HUES64 (cell line): Measurements from ENCODE around the gene SLC22A15.

Experiments used
- H3K27ac ChIP-seq: 2 replicates; pipeline ENCODE4 v1.7.0; 2013; ENCODE audit warnings: low read depth, low read length, inconsistent platforms
- H3K27me3 ChIP-seq: 2 replicates; pipeline ENCODE4 v1.6.1; 2013; ENCODE audit warnings: mild to moderate bottlenecking, low read length; ENCODE audit not compliant: insufficient read depth
- H3K36me3 ChIP-seq: 2 replicates; pipeline ENCODE4 v1.6.1; 2013; ENCODE audit warnings: mild to moderate bottlenecking, low read length; ENCODE audit not compliant: insufficient read depth
- H3K4me1 ChIP-seq: 2 replicates; pipeline ENCODE4 v1.6.1; 2013; ENCODE audit warnings: mild to moderate bottlenecking, low read length, moderate library complexity; ENCODE audit not compliant: insufficient read depth
- H3K4me3 ChIP-seq: 2 replicates; pipeline ENCODE4 v1.5.1; 2013; ENCODE audit warnings: mild to moderate bottlenecking, low read length, moderate library complexity
- H3K9ac ChIP-seq: 2 replicates; pipeline ENCODE4 v1.6.1; 2013; ENCODE audit warnings: mild to moderate bottlenecking, low read depth, low read length
- H3K9me3 ChIP-seq: 2 replicates; pipeline ENCODE4 v1.6.1; 2013; ENCODE audit warnings: low read depth, low read length; ENCODE audit not compliant: insufficient read depth
- WGBS: fragments of 150-250, 120-280 bp; methylation state at CpG from one replicate; pipeline ENCODE4 v1.1.7; 2013; ENCODE audit warnings: missing lambda C conversion rate; 5-methylcytosine and 5-hydroxymethylcytosine counted together

The SLC22A15 gene

GRCh38 chr1:116104667-116105066, 128.4 kb downstream of the SLC22A15 start:
- Histone ChIP-seq H3K27ac (no peak overlapping the region), H3K9ac (no peak overlapping the region), H3K9me3 (no peaks in the 10 kb centered on the region), H3K4me1 (no peaks in the 10 kb centered on the region), H3K27me3 (no peaks in the 10 kb centered on the region), H3K4me3 (no peak overlapping the region), H3K36me3 (no peaks in the 10 kb centered on the region)
- WGBS: 91% methylated on average over 3 of the region's 3 CpGs

DNA sequence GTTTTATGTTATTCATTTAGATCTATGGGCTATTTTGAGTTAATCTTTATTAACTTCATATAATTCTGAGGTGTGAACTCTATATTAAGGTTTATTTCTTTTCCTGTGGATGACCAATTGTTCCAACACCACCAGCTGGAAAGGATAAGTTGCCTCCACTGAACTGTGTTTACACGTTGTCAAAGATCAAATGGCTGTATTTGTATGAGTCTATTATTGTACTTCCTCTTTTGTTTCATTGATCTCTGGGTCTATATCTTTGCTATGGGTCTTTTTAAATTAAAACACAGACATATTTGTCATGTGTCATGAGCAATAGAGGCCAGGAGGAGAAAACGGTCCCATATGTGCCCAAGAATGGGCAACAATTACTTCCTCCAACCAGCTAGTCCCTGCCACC, 129.7 kb downstream of the SLC22A15 start:
- WGBS: 94% methylated on average over 2 of the region's 2 CpGs
- no peak overlapping the region for H3K27ac ChIP-seq
- H3K4me3 ChIP-seq: no peak overlapping the region
- H3K27me3 ChIP-seq: no peaks in the 10 kb centered on the region
- H3K9me3 ChIP-seq: no peaks in the 10 kb centered on the region
- H3K4me1 ChIP-seq: peaks cover 6% of the 10 kb centered on the region; the same call in 1 of the 2 replicates
- no peaks in the 10 kb centered on the region for H3K36me3 ChIP-seq
- H3K9ac ChIP-seq: no peak overlapping the region

DNA sequence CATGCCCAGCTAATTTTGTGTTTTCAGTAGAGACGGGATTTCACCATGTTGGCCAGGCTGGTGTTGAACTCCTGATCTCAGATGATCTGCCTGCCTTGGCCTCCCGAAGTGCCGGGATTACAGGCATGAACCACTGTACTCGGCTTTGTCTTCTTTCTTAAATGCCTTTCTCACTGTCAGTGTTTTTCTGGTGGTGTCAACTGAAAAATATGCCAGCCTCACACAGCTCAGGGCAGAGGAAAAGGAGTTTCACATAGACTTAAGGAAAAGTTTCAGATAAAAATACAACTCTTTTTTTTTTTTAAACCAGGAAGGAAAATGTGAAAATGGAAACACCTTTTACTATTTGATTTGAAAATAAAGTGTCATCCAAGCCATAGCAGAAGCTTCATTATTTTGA, 130.3 kb downstream of the SLC22A15 start:
- Histone ChIP-seq H3K9me3 (no peaks in the 10 kb centered on the region), H3K4me1 (peaks cover 8% of the 10 kb centered on the region; the same call in 1 of the 2 replicates), H3K27ac (no peak overlapping the region), H3K36me3 (no peaks in the 10 kb centered on the region), H3K9ac (no peak overlapping the region), H3K27me3 (no peaks in the 10 kb centered on the region), H3K4me3 (no peak overlapping the region)
- 94% methylated on average over 4 of the region's 4 CpGs for WGBS

- peaks cover 8% of the 10 kb centered on the region; the same call in 1 of the 2 replicates for H3K4me1 ChIP-seq
- WGBS: 89% methylated on average over 4 of the region's 4 CpGs
- no peak overlapping the region for H3K9ac ChIP-seq
- no peaks in the 10 kb centered on the region for H3K36me3 ChIP-seq
- H3K27me3 ChIP-seq: no peaks in the 10 kb centered on the region
- no peak overlapping the region for H3K27ac ChIP-seq
- H3K4me3 ChIP-seq: no peak overlapping the region
- H3K9me3 ChIP-seq: no peaks in the 10 kb centered on the region
Observed at GRCh38 chr1:116107371-116107770, 131.1 kb downstream of the SLC22A15 start.

GRCh38 chr1:116110567-116111523, 134.5 kb downstream of the SLC22A15 start, which contains the start of gene MAB21L3:
Gene MAB21L3 (plus strand): TSS chr1:116111399. CDS start chr1:116112616, 1,217 bp downstream.
- Histone ChIP-seq H3K27ac (no peak within 1 kb of the TSS), H3K36me3 (no peaks in the 10 kb centered on the region), H3K27me3 (no peaks in the 10 kb centered on the region), H3K9ac (no peak within 1 kb of the TSS), H3K9me3 (no peaks in the 10 kb centered on the region), H3K4me3 (no peak within 1 kb of the TSS), H3K4me1 (peaks cover 8% of the 10 kb centered on the region; the same call in 1 of the 2 replicates)
- 89% methylated on average over 12 of the region's 12 CpGs for WGBS

GRCh38 chr1:116111524-116112021, 135.3 kb downstream of the SLC22A15 start:
- H3K9me3 ChIP-seq: no peaks in the 10 kb centered on the region
- H3K9ac ChIP-seq: no peak overlapping the region
- peaks cover 8% of the 10 kb centered on the region; the same call in 1 of the 2 replicates for H3K4me1 ChIP-seq
- no peaks in the 10 kb centered on the region for H3K36me3 ChIP-seq
- no peak overlapping the region for H3K4me3 ChIP-seq
- no peak overlapping the region for H3K27ac ChIP-seq
- H3K27me3 ChIP-seq: no peaks in the 10 kb centered on the region
- 88% methylated on average over 11 of the region's 11 CpGs for WGBS

DNA sequence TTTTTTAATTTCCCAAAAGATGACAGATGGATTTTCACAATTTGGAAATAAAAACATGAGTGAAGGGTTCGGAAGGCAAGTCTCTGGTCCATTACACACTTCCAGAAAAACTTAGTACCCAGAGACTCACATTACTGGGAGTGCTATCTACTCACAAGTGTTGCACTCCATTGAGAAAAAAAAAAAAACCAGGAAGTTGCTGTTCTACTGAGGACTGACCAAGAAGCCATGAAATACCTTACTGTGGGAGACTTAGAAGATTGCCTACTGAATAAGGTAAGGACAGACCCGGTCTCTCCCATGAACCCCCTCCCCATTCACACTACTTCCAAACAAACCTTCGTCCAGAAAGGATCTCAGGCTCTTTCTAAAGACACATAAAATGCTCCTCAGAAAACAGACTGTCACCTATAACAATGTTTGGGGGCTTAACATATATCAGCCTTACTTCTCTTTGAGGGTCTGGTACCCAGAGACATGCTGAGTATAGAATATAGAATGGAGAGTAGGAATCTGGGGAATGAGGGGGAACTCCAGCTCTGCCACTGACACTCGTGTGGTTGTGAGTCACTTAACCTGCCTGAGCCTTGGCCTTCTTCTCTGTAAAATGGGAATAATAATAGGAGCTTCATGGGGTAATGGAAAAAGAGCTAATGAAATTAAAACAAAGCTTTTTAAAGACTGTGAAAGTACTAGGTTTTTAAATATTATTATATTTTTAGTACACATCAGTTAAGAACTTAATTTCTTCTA, 136.3 kb downstream of the SLC22A15 start:
- no peaks in the 10 kb centered on the region for H3K36me3 ChIP-seq
- no peaks in the 10 kb centered on the region for H3K27me3 ChIP-seq
- no peaks in the 10 kb centered on the region for H3K9me3 ChIP-seq
- no peak overlapping the region for H3K27ac ChIP-seq
- peaks cover 8% of the 10 kb centered on the region; the same call in 1 of the 2 replicates for H3K4me1 ChIP-seq
- H3K4me3 ChIP-seq: no peak overlapping the region
- no peak overlapping the region for H3K9ac ChIP-seq
- 88% methylated on average over 4 of the region's 4 CpGs for WGBS

DNA sequence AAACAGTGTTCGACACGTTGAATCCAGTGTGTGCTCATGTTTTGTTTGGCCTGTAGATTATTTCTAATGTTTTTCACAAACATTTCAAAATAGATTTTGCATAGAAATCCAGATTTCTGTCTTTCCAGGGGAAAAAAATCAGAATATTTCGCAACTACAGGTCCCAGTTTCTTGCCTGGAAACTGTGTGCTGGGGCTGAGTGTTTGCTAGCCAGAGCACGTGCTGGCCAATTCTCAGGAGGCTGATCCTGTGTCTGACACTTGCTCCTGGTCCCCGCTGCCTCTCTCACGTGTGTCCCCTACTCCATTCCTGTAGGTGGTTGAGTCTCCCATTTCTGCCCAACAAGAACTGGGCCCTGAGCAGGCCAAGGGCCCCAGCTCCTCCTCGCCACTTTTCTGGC, 137.3 kb downstream of the SLC22A15 start:
- Histone ChIP-seq H3K27ac (no peak overlapping the region), H3K36me3 (no peaks in the 10 kb centered on the region), H3K9ac (no peak overlapping the region), H3K4me3 (no peak overlapping the region), H3K9me3 (no peaks in the 10 kb centered on the region), H3K4me1 (peaks cover 8% of the 10 kb centered on the region; the same call in 1 of the 2 replicates), H3K27me3 (no peaks in the 10 kb centered on the region)
- 90% methylated on average over 5 of the region's 7 CpGs for WGBS

DNA sequence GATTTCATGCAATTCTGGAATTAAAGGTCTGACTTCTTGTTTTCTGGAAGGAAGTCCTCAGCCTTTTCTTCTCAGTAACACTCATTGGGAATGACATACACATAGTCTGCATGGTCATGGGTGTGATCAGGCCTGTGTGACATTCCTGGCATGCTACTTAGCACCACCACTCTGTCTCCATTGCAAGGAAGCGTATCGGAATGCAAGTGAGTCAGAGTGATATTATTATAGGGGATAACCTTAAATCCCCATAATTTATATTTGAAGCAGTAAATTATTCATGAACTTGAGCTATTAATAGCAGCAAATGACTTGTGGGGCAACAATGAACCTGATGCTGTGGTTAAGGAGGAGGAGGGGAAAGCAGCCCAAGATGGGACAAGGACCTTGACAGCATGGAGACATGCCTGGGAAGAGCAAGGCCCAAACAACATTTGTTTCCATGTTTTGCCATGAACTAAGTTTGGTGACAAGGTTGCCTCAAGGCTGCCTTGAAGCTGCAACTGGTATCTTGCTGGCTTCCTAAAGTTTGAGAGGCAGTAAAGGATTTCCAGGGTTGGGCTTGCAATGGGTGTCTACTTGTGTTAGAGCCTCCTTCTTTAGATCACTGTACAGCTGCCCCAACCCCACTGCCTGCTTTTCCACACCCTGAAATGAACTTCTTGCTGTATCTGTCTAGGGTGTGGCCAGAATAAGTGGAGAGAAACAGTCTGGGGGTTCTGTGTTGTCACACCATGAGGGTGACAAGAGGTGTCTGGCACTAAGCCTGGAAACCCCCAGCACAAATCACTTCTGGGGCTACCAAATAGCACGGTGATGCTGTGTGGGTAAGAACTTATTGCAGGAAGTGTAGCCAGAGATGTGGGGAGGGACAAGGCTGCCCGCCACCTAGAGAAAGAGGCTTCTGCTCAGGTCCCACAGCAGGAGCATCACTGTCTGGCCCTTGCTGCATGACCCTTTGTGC, 139.4 kb downstream of the SLC22A15 start:
- Histone ChIP-seq H3K27me3 (no peaks in the 10 kb centered on the region), H3K27ac (no peak overlapping the region), H3K9ac (no peak overlapping the region), H3K4me3 (no peak overlapping the region), H3K36me3 (no peaks in the 10 kb centered on the region), H3K4me1 (peaks cover 4% of the 10 kb centered on the region; the same call in 1 of the 2 replicates), H3K9me3 (no peaks in the 10 kb centered on the region)
- 95% methylated on average over 2 of the region's 4 CpGs for WGBS

DNA sequence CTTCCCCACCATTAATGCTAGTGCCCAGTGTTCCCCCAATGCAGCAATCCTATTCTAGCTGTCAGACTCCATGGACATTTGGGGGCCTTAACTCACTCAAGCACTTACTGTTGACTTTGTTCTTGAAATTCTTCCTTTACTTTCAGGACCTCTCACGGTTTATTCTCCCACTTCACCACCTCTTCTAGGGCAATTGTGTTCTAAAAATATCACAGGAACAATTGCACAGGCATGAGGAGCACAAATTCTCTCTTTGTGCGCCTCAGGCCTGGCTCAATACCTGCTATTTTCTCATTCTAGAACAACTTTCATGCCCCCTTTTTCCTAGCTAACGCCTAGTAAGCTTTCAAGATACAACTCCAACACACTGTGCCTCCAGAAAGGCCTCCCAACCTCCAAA, 142.2 kb downstream of the SLC22A15 start:
- Histone ChIP-seq H3K9ac (no peak overlapping the region), H3K27ac (no peak overlapping the region), H3K36me3 (no peaks in the 10 kb centered on the region), H3K4me1 (no peaks in the 10 kb centered on the region), H3K4me3 (no peak overlapping the region), H3K27me3 (no peaks in the 10 kb centered on the region), H3K9me3 (no peaks in the 10 kb centered on the region)
- 89% methylated on average over 3 of the region's 3 CpGs for WGBS
